GM12873 (cell line): ENCODE data around the gene LGMN.
A peak's percentile ranks its signal among the peaks of the same experiment; 100 is the strongest.

Experiments
- TF ChIP-seq, protein P1 (sequence below): IDR thresholded peaks from 2 replicates; pipeline ENCODE4 v1.5.1; 2012; ENCODE audit warnings: low read depth, mild to moderate bottlenecking, moderate library complexity, low read length, control low read depth; ENCODE audit not compliant: insufficient read depth; ENCODE audit errors: missing control alignments

Gene LGMN

DNA sequence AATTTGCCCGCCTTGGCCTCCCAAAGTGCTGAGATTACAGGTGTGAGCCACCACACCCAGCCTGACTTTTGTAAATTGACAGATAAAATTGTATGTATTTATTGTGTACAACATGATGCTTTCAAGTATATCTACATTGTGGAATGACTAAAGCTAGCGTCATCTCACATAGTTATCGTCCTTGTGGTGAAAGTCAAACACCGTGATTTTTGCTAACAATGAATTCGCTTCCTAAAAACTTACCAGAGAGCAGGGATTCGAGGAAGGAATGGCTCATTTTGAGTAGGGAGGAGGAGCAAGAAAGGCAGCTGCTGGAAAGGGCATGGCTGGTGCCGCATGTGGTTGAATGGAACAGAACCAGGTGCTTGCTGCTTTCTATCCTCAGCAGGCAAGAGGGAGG lies 85.4 kb downstream of the LGMN start:
- TF ChIP-seq, protein P1, sequence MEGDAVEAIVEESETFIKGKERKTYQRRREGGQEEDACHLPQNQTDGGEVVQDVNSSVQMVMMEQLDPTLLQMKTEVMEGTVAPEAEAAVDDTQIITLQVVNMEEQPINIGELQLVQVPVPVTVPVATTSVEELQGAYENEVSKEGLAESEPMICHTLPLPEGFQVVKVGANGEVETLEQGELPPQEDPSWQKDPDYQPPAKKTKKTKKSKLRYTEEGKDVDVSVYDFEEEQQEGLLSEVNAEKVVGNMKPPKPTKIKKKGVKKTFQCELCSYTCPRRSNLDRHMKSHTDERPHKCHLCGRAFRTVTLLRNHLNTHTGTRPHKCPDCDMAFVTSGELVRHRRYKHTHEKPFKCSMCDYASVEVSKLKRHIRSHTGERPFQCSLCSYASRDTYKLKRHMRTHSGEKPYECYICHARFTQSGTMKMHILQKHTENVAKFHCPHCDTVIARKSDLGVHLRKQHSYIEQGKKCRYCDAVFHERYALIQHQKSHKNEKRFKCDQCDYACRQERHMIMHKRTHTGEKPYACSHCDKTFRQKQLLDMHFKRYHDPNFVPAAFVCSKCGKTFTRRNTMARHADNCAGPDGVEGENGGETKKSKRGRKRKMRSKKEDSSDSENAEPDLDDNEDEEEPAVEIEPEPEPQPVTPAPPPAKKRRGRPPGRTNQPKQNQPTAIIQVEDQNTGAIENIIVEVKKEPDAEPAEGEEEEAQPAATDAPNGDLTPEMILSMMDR, result no peak

DNA sequence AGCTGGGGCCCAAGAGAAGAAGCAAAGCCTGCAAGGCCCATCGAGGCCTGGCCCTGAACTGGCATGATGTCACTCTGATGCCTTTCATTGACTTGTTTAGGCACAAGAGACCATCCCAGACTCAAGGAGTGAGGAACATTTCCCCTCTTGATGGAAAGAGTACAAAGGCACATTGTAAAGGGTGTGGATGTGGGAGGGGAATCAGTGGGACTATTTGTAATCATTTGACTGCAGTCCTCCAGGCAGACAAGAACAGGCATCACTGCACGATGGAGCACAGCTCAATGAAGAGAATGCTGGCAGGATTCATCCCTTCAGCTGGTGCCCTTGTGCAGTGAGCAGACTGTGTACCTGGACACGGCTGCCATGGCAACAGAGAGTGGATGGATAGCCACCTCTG lies 87.9 kb downstream of the LGMN start:
- TF ChIP-seq, protein P1, result no peak

DNA sequence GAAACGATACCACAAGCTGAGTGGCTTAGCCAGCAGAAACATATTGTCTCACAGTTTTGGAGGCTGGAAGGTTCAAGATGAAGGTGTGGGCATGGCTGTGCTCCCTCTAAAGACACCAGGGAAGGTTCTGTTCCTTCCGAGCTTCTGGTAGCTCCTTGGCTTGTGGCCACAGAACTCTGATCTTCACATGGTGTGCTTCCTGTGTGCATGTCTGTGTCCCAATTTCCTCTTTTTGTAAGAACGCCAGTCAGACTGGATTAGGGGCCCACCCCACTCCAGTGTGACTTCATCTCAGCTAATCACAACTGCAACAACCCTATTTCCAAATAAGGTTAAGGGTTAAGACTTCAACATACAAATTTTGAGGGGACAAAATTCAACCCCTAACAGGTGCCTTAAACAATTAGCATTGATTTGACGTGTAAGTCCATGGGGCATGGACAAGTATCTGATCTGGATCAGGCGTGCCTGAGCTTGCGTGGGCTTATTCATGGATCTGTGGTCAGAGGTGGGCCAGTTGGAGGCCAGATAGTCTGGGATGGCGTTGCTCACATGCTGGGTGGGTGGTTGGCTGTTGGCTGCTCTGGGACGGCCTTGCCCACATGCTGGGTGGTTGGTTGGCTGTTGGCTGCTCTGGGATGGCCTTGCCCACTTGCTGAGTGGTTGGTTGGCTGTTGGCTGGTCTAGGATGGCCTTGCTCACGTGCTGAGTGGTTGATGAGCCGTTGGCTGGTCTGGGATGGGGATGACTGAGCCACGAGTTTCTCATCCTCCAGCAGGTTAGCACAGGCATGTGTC lies 88.5 kb downstream of the LGMN start:
- TF ChIP-seq, protein P1, result no peak

DNA sequence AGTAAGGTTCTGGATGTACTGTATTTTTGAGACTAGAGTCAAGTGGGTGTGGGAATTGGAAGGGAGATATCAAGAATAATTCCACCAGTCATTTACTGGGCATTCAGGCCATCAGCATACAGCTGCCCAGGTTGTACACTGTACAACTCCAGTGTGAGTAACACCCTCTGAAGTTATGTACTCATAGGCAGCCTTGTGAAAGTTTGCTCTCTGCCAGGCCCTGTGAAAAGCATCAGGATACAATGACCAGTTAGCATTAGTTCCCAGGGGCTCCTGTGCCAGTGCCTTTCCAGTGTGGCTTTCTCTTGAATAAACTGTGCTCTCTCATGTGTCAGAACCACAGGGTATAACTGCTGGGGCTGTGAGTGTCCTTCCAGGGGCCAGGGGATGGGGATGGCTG lies 89.7 kb downstream of the LGMN start:
- TF ChIP-seq, protein P1, result no peak

DNA sequence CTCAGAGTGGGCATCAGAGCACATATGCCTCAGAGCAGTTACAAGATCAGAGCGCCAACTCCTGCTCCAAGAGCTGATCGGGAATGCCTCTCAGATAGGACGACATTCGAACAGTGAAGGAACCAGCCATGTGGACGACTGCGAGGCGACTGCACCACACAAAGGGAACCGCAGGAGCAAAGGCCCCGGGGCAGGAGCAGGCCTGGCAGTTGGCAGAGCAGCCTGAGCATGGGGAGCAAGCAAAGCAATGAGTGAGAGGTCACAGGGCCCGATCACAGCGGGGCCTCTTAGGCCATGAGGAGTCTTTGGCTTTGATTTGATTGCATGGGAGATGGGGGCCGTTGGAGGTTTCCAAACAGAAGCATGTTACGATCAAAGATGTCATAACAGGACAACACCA lies 90.3 kb downstream of the LGMN start:
- TF ChIP-seq, protein P1, result no peak

DNA sequence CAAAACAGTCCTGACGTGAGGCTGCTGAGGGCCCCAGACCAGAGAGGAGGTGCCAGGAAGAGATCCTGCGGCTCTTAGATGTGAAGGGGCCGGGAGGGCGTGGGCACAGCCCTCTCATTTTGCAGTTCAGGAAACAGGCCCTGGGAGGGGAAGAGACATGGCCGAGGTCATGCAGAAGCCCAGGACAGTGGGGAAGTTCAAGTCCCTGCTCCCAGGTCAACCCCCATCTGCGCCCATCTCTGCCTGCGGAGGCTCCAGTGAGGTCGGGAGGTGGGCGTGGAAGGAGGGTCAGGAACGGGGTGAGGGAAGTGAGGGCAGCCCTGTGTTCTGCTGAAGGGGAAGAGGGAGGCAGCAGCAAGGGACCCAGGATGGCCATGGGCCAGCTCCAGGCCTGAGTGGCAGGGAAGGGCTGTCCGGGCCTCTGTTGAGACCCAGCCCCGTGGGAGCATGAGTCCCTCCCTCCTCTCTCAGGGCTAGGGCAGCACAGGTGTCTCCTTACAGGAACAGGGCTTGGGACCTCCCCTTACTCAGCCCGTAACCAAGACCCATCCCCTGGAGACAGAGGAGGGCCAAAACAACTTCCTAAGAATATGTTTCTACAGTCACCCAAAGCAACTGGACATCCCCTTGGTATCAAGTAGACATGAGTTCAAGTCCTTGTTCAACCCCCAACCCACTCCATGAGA lies 90.8 kb downstream of the LGMN start:
- TF ChIP-seq, protein P1, result no peak

DNA sequence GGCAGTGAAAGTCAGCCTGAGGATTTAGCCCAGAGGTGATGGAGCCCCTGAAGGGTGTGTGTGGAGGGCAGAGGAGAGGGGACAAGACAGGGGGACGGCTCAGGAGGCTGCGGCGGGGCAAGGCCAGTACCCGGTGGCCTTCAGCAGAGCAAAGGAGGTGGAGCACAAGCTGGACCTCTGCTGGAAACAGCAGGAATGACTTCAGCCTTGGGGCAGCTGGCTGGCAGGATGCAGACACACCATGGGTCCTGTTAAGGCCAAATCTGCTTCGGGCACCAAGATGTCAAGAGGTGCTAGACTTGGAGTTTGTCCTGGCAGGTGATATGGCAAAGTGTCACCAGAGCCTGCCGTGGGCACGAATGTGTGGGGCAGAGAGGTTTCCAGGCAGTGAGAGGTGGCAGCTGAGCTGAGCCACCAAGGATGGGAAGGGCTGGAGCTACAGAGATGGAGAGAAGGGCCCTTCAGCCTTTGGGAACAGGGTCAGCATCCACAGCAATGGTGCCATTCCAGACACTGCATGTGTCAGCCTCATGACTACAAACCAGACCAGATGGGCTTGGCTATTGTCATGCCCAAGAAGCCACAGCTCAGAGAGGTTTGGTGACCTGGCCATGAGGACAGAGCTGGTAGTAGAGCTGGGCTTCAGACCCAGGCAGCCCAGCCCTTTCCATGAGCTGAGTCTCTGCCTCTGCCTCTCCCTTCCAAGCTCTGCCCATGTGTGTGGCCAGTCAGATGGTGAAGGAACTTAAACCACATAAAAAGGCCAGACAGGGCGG lies 91.9 kb downstream of the LGMN start:
- TF ChIP-seq, protein P1, result peak; percentile 22
